SJSA1 (cell line): ENCODE measurements around the gene CFAP52. TPM values are rescaled to one million over a fixed set of nuclear protein-coding genes. Genes with fewer than 3 reads are reported as not detected.

Experiments
- DNase-seq, 2 experiments: peaks; one replicate each; pipeline ENCODE4 v3.0.0-alpha.2; 2015 to 2020; ENCODE audit warnings: low spot score in 2 of 2, low read depth in 1 of 2
- H3K27ac ChIP-seq: fragments of 250-450 bp; sonication (Bioruptor Pico); 2 replicates; pipeline ENCODE4 v1.5.1; 2020; ENCODE audit warnings: mild to moderate bottlenecking, moderate library complexity
- H3K27me3 ChIP-seq: fragments of 250-450 bp; sonication (Bioruptor Pico); replicated peaks from 2 replicates; pipeline ENCODE4 v1.5.1; 2020; ENCODE audit warnings: mild to moderate bottlenecking, moderate library complexity
- H3K36me3 ChIP-seq: fragments of 250-450 bp; sonication (Bioruptor Pico); 2 replicates; pipeline ENCODE4 v1.5.1; 2020; ENCODE audit warnings: mild to moderate bottlenecking
- H3K4me1 ChIP-seq: fragments of 250-450 bp; sonication (Bioruptor Pico); replicated peaks from 2 replicates; pipeline ENCODE4 v1.6.1; 2021; ENCODE audit warnings: mild to moderate bottlenecking
- H3K4me3 ChIP-seq: fragments of 250-450 bp; sonication (Bioruptor Pico); 2 replicates; pipeline ENCODE4 v1.5.1; 2020; ENCODE audit warnings: mild to moderate bottlenecking
- H3K9me3 ChIP-seq: fragments of 250-450 bp; sonication (Bioruptor Pico); replicated peaks from 2 replicates; pipeline ENCODE4 v1.5.1; 2020; ENCODE audit warnings: mild to moderate bottlenecking
- total RNA-seq: library from RNA; depleted of rRNA; stranded (reverse); fragments of >200 nt; shearing (Covaris generic); gene quantifications from 2 replicates; pipeline ENCODE4 v1.2.3, GENCODE V29; 2014; rRNA removed

CFAP52 gene, protein sequence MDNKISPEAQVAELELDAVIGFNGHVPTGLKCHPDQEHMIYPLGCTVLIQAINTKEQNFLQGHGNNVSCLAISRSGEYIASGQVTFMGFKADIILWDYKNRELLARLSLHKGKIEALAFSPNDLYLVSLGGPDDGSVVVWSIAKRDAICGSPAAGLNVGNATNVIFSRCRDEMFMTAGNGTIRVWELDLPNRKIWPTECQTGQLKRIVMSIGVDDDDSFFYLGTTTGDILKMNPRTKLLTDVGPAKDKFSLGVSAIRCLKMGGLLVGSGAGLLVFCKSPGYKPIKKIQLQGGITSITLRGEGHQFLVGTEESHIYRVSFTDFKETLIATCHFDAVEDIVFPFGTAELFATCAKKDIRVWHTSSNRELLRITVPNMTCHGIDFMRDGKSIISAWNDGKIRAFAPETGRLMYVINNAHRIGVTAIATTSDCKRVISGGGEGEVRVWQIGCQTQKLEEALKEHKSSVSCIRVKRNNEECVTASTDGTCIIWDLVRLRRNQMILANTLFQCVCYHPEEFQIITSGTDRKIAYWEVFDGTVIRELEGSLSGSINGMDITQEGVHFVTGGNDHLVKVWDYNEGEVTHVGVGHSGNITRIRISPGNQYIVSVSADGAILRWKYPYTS
- not detected in 2 replicates for total RNA-seq

DNA sequence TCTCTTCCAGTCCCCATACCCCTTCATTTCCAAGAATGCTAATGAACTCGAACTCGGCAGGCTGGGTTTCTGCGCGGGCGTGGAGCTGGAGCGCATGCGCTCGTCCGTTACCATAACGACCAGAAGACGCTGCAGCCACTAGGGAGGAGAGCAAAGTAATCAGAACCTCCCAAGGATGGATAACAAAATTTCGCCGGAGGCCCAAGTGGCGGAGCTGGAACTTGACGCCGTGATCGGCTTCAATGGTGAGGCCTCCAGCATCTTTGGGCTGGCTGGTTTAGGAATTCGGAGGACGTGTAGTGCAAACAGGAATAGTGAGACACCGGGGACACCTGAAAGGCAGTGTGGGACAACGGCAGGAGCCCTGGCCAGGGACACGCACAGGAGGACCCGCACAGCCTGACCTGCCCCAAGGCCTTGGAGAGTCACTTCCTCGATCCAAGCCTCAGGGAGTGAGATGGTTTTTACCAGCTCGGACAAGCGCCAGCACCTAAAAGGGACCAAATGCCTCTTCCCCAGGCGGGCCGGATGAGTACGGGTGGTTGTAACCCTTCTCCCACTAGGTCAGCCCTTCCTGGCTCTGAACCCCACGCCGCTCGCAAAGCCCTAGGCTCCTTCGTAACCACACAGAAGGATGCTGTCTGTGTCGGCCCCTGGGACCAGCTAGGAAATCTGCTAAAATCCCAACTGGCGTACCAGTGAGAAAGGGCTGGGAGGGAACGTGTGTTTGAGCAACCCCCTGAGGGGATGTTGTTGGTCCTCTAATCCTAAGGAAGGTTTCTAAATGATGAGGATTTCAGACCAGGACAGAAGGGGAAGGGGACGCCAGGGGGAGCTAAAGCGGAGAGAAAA, at the start of gene CFAP52:
CFAP52 (plus strand) TSS at position 122 of the 852 bp plus-strand sequence; CDS start at position 176, 54 bp downstream.
- Histone ChIP-seq H3K36me3 (no peaks in the 10 kb centered on the region), H3K4me1 (0 out of 2 replicates have a peak, but pooled peaks cover 3% of the 10 kb centered on the region), H3K9me3 (no peaks in the 10 kb centered on the region), H3K27me3 (no peaks in the 10 kb centered on the region), H3K4me3 (peak within 1 kb of the TSS; percentile 70), H3K27ac (no peak within 1 kb of the TSS)
- DNase-seq, result peak; percentile 57 to 68

DNA sequence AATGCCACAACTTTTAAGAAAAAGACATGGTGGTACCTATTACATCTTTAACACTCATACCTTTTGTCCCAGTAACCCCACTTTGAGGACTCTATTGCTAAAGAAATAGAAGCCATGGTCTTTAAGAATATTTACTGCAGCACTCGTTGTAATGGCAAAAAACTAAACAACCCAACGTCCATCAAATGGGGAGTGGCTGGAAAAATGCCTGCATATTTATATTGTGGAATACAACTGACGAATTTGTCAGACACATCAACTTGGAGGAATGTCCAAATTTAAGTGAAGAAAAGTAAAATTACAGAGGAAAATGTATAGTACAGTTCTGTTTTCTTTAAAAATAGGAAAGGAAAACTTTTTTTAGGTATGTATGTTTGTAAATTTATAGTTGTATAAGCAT, 48.7 kb upstream of the CFAP52 start:
- Histone ChIP-seq H3K4me1 (peaks cover 22% of the 10 kb centered on the region), H3K36me3 (0 out of 2 replicates have a peak, but pooled peaks cover 2% of the 10 kb centered on the region), H3K4me3 (no peak overlapping the region), H3K9me3 (peaks cover 3% of the 10 kb centered on the region; the same call in 1 of the 2 replicates), H3K27me3 (no peaks in the 10 kb centered on the region), H3K27ac (no peak overlapping the region)
- no peak for DNase-seq

DNA sequence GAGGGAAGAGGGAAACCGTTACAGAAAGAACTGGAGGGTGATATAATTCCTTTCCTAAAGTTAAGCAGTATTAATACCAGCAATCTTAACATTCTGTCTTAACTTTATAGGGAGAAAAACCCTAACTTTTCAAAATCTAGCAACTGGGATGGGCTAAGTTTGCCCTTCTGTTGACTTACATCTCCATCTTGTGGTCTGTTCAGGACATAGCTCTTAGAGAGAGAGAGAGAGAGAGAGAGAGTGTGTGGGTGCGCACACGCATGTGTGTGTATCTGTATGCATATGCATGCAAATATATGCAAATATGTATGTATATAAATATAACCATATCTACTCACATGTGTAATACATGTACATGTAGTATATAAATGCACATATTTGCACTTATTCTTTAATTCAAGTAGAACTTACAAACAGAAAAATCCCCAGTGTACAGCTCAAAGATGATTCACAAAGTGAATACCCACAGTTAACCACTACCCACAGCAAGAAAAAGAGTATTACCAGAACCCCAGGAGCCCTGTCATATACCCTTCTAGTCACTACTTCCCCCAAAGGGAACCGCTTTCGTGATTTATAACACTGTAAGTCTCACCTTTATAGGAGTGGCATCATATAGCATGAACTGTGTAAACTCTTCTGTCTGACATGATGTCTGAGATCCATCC, 47.3 kb upstream of the CFAP52 start:
- Histone ChIP-seq H3K27me3 (no peaks in the 10 kb centered on the region), H3K4me1 (peaks cover 11% of the 10 kb centered on the region), H3K36me3 (0 out of 2 replicates have a peak, but pooled peaks cover 2% of the 10 kb centered on the region), H3K9me3 (peaks cover 3% of the 10 kb centered on the region; the same call in 1 of the 2 replicates), H3K4me3 (no peak overlapping the region), H3K27ac (no peak overlapping the region)
- peak in 1 of 2 experiments; percentile 43 for DNase-seq

DNA sequence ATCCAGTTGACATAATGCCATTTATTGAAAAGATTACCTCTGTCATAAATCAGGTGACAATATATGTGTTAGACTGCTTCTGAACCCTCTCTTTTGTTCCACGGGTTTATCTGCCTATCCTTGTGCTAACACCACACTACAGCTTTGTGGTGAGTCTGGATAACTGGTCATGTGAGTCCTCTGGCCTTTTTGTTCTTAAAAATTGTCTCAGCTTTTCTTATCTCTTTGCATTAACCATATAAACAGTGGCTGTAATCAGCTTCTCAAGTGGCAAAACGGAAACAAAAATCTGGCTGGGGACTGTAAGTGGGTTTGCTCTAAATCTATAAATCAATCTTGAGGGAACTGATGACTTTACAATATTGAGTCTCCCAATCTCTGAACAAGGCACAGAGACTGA, 45.4 kb upstream of the CFAP52 start:
- no peak overlapping the region for H3K27ac ChIP-seq
- H3K36me3 ChIP-seq, result 0 out of 2 replicates have a peak, but pooled peaks cover 2% of the 10 kb centered on the region
- H3K27me3 ChIP-seq, result no peaks in the 10 kb centered on the region
- no peaks in the 10 kb centered on the region for H3K9me3 ChIP-seq
- DNase-seq, result no peak
- peaks cover 3% of the 10 kb centered on the region; the same call in 1 of the 2 replicates for H3K4me1 ChIP-seq
- H3K4me3 ChIP-seq, result no peak overlapping the region

DNA sequence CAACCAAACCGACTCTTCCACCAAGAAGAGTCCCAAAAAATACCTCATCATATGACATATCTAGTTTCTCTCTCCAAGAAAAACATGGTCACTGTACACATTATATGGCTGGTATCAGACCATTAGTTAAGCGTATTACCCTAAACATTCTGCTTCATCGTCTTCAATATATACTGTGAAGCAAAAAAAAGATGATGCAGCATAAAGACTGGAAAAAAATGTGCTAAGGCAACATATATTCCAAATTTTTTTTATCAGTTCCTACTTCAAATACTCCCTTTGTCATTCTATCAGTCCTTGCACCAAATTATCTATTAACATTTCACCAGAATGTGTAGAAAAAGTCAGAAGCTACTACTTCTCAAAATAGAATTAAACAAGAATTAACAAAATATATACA, 43.7 kb upstream of the CFAP52 start:
- DNase-seq, result no peak
- peaks cover under 1% of the 10 kb centered on the region; the same call in 1 of the 2 replicates for H3K4me1 ChIP-seq
- no peak overlapping the region for H3K27ac ChIP-seq
- H3K9me3 ChIP-seq, result no peaks in the 10 kb centered on the region
- no peak overlapping the region for H3K4me3 ChIP-seq
- 0 out of 2 replicates have a peak, but pooled peaks cover 2% of the 10 kb centered on the region for H3K36me3 ChIP-seq
- H3K27me3 ChIP-seq, result no peaks in the 10 kb centered on the region

DNA sequence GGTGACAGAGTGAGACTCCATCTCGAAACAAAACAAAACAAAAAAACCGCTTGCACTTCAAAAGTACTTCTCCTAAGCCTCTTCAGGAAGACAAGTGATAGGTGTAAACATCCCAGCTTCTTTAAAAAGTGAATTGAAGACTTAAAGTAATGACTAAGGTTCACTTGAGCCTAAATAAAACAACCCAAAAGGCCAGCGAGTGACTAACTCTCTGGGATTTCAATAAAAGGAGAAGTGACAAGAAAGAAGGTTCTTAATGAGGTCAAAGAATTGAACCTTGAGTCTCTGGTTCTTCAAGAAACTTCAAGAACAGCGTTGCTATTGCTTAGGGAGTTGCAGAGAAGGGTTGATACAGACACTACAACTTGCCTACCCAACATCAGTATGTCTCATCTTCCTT, 43.0 kb upstream of the CFAP52 start:
- no peak overlapping the region for H3K4me3 ChIP-seq
- H3K4me1 ChIP-seq, result no peaks in the 10 kb centered on the region
- H3K36me3 ChIP-seq, result 0 out of 2 replicates have a peak, but pooled peaks cover 2% of the 10 kb centered on the region
- H3K27ac ChIP-seq, result no peak overlapping the region
- no peaks in the 10 kb centered on the region for H3K9me3 ChIP-seq
- DNase-seq, result no peak
- H3K27me3 ChIP-seq, result no peaks in the 10 kb centered on the region

DNA sequence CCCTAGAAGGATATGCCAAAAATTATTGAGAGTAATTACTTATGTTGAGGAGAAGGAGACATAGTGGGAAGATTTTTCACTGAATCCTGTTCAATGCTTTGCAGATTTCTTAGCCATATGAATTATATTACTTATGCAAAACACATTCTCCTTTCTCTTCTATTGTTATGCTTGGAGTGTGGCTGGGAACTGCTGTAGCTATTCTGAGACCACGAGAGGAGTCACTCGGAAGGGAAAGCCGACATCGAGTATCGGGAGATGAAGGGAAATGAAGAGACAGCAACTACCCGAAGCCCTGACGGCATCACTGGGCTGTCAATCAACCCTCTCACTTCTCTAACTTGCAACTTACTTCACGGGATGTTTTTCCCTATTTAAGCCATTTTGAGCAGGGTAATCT, 40.4 kb upstream of the CFAP52 start:
- Histone ChIP-seq H3K4me3 (no peak overlapping the region), H3K27ac (no peak overlapping the region), H3K27me3 (no peaks in the 10 kb centered on the region), H3K36me3 (no peaks in the 10 kb centered on the region), H3K4me1 (no peaks in the 10 kb centered on the region), H3K9me3 (no peaks in the 10 kb centered on the region)
- DNase-seq, result no peak

DNA sequence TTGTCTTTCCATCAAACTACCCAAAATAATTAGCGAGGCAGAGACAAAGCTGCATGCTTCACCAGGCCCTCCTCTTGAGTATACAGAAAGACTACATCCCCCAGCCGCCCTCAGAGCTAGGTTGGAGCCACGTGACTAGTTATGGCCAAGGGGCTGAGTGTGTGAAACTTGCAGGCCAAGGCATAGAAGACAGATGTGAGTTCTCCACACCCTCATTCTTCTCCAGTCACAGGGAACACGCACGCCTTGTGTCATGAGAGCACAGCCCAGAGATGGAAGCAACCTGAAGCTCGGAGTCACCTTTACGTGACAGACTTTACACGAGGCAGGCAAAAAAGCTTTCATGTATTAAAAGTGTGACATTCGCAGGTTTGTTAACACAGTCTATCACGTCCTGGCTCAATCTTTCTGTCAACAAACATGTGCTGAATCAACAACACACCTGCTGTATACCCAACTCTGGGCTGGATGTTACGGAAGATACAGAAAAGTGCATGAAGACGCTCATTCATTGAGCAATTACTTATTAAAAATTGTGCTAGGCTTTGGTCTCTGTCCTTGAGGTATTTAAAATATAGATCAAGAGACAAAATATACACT, 39.2 kb upstream of the CFAP52 start:
- Histone ChIP-seq H3K36me3 (no peaks in the 10 kb centered on the region), H3K4me3 (no peak overlapping the region), H3K9me3 (no peaks in the 10 kb centered on the region), H3K4me1 (no peaks in the 10 kb centered on the region), H3K27ac (no peak overlapping the region), H3K27me3 (no peaks in the 10 kb centered on the region)
- no peak for DNase-seq

DNA sequence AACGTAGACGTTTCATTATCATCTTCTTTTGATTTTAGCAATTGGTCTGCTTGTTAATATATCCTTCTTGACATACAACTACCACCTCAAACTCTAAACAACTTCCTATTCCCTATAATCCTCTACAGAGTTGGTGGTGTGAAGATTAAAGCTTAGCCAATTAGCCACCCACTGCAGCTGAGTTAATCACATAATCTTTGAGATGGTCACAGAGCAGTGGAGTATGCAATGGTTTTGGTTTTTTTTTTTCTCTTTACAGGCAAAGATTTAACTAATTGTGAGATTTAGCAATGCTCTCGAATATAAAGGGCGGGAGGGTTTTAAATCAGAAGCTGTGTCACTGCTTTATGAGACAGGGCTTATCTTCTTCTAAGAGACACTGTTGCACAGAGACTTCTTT, 37.8 kb upstream of the CFAP52 start:
- Histone ChIP-seq H3K4me1 (no peaks in the 10 kb centered on the region), H3K27me3 (no peaks in the 10 kb centered on the region), H3K27ac (no peak overlapping the region), H3K36me3 (no peaks in the 10 kb centered on the region), H3K9me3 (no peaks in the 10 kb centered on the region), H3K4me3 (no peak overlapping the region)
- no peak for DNase-seq

DNA sequence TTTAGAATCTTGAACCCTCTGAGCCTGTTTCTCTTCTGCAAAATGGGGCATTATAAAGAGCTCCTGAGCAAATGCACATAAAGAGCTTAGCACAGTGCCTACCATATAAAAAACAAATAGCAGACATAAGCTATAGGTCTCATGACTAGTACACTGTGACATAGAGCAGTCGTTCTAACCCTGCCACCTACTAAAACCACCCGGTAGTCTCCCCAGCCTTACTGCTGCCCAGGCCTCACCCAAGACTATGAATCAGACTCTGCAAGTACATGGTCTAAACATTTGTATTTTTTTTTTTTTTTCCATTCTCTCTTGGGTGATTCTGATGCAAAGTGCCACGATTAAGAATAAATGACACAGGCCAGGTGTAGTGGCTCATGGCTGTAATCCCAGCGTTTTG, 34.7 kb upstream of the CFAP52 start:
- no peaks in the 10 kb centered on the region for H3K9me3 ChIP-seq
- no peaks in the 10 kb centered on the region for H3K4me1 ChIP-seq
- no peak for DNase-seq
- H3K4me3 ChIP-seq, result no peak overlapping the region
- no peaks in the 10 kb centered on the region for H3K36me3 ChIP-seq
- no peaks in the 10 kb centered on the region for H3K27me3 ChIP-seq
- no peak overlapping the region for H3K27ac ChIP-seq

DNA sequence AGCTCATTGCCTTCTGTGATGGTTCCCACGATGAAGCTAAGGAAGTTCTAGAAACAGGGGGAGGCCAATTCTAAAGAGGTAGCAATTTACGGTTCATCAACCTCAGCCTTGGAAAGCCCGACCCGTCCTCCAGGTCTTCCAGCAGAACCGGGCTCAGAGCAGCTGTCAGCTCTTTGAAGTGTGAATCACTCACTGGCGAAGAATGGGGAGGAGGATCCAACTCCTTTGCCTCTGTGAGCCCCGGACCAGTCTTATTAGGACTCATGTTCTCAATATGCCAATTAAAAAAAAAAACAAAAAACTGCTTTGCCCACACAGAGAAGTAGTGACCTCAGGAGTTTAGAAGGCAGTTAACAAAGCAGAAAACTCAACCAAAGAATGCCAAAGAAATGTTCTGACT, 32.2 kb upstream of the CFAP52 start:
- DNase-seq, result no peak
- H3K9me3 ChIP-seq, result no peaks in the 10 kb centered on the region
- no peaks in the 10 kb centered on the region for H3K4me1 ChIP-seq
- no peak overlapping the region for H3K4me3 ChIP-seq
- H3K27ac ChIP-seq, result no peak overlapping the region
- no peaks in the 10 kb centered on the region for H3K27me3 ChIP-seq
- H3K36me3 ChIP-seq, result no peaks in the 10 kb centered on the region

DNA sequence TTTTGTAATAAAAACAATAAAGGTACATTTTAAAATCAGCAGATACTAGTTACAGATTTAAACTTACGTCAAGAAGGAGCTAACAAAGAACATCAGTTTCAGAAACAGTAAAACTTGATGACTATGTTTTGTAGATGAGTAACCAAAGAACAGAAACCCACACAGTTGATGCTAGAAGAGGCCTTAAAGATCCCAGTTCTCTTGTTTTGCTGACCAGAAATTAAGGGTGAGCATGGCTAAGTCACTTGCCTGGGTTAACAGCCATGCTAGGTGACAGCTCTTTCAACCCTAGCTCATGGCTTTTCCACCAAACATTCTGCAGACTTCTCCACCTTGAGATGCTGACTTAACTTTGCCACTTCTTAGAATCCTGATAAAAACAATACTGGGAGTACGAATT, 27.2 kb upstream of the CFAP52 start:
- Histone ChIP-seq H3K9me3 (no peaks in the 10 kb centered on the region), H3K27ac (no peak overlapping the region), H3K4me3 (no peak overlapping the region), H3K36me3 (no peaks in the 10 kb centered on the region), H3K27me3 (no peaks in the 10 kb centered on the region), H3K4me1 (no peaks in the 10 kb centered on the region)
- DNase-seq, result no peak

DNA sequence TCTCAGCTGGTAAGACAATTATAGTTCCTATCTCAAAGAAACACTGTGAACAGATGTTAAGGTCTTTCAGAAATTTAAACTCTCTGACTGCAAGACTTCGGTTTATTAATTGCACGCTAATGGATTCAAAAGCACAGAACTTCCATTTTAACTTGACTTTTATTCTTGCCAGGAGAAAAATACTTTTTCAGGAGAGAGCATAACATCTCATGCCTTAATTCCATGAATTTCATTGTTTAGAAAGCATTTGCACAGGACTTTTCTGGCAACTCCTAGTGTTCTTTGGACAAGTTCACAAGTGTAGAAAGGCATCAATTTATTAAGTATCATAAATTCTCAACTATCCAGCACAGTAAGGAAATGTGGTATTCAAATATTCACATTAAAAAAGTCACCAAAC, 23.3 kb upstream of the CFAP52 start:
- H3K36me3 ChIP-seq, result no peaks in the 10 kb centered on the region
- H3K4me1 ChIP-seq, result peaks cover 14% of the 10 kb centered on the region
- no peaks in the 10 kb centered on the region for H3K27me3 ChIP-seq
- DNase-seq, result no peak
- no peak overlapping the region for H3K27ac ChIP-seq
- no peak overlapping the region for H3K4me3 ChIP-seq
- no peaks in the 10 kb centered on the region for H3K9me3 ChIP-seq
